RWPE1 (cell line): Measurements from ENCODE around the gene C7orf57.
"Not testable (repeated sequence)": the region's sequence is repeated elsewhere in the genome, so short reads cannot be mapped to it uniquely, and the experiment has no call there.

ENCODE experiments used
- CTCF ChIA-PET: fragments of 350-600 bp; sonication (Branson Sonifier 250); formaldehyde crosslinking; extraction: SDS; loops from one replicate; lab custom pipeline; 2021; lab: Yijun Ruan, JAX
- POLR2A ChIA-PET: fragments of 400-600 bp; formaldehyde crosslinking; extraction: SDS; loops from one replicate; lab custom pipeline; 2020; ENCODE audit warnings: antibody characterized with exemption; ENCODE audit not compliant: low non-redundant PET; lab: Yijun Ruan, JAX
- DNase-seq: peaks from one replicate; pipeline ENCODE4 v3.0.0; 2012; ENCODE audit warnings: low spot score
- H3K27ac ChIP-seq: fragments of 450-650 bp; 2 replicates; pipeline ENCODE4 v1.5.1; 2017
- TF ChIP-seq, protein P1 (sequence below): fragments of 450-650 bp; conservative IDR thresholded peaks from 2 replicates; pipeline ENCODE4 v1.5.1; 2017; ENCODE audit warnings: low read depth, mild to moderate bottlenecking

C7orf57 gene

DNA sequence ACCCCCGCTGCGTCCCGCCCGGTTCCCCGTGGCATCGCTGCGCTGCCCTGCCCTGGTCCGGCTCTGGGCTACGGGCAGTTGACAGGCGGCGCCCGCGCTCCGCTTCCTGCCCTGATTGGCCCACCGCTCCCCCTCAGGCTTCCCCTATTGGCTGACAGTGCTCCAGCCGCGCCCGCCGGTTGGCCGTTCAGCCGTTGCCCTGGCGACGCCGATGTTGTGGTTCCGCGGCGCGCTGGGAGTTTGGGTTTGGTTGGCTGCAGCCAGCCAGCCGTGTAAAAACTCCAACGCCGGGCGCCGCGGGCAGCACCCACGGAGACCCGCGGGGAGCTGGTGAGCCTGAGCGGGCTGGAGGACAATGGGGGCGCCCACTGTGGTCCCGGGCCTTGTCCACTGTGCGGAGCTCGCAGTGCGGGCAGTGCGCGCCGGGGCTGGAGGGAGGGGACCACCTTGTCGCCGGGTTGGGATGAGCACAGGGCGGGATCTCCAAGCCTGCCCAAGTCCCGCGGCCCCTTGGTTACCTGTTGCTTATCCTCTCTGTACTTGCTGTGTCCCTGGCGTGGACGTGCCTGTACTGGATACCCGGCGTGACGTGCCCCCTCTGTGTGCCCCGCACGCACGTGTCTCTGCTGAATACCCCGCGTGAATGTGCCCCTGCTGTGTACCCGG lies at the start of gene C7orf57:
Gene C7orf57, plus strand, starts transcription at position 243 of the 666 bp plus-strand sequence. CDS start 766 bp downstream, outside the sequence.
- CTCF ChIA-PET: interaction anchor here (0.7 to 0.8 kb wide), 2 partner anchors 41 to 44 kb away, joined by 3 read pairs; no protein-coding TSS in a partner anchor
- POLR2A ChIA-PET: no interaction called here
- 0 out of 2 replicates have a peak within 1 kb of the TSS, but pooled peaks have one; percentile 1 for H3K27ac ChIP-seq
- TF ChIP-seq, protein P1, sequence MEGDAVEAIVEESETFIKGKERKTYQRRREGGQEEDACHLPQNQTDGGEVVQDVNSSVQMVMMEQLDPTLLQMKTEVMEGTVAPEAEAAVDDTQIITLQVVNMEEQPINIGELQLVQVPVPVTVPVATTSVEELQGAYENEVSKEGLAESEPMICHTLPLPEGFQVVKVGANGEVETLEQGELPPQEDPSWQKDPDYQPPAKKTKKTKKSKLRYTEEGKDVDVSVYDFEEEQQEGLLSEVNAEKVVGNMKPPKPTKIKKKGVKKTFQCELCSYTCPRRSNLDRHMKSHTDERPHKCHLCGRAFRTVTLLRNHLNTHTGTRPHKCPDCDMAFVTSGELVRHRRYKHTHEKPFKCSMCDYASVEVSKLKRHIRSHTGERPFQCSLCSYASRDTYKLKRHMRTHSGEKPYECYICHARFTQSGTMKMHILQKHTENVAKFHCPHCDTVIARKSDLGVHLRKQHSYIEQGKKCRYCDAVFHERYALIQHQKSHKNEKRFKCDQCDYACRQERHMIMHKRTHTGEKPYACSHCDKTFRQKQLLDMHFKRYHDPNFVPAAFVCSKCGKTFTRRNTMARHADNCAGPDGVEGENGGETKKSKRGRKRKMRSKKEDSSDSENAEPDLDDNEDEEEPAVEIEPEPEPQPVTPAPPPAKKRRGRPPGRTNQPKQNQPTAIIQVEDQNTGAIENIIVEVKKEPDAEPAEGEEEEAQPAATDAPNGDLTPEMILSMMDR: no peak; the same call in none of the 2 replicates
- peak; percentile 98 for DNase-seq

DNA sequence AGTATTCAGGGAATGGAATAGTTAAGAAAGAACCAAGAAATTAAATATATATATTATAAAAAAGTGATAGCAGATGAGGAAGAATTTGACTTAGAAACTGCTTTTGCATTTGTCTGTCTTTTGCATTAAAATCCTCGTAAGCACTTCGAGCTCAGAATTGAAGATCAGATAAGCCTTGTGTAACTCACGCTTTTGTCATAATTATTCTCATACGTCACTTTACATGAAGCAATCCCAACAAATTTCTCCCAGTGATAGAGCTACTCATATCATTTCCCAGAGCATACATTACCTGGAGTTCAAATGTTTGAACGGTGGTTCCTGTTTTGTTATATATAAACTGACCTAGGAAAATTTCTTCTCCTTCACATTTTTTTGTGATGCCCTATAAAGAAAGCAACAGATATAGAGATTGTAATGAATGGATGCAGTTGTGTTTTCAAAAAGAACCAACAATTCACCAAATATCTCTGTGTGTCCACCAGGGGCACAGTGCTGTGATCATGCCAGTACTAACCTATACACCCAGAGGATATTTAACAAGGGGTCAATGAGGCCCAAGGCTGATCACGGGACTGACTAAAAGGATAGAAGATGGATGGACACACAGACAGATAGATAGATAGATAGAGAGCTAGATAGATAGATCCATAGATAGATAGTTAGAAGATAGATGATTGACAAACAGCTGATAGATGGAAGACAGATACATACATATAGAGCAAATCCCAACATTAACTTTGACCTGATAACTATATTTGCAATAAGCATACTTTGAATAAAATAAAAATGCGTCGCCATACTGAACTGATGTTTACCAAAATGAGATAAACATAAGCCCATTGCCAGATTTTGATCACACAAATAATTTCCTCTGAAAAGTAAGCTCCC lies 46.6 kb upstream of the C7orf57 start:
- TF ChIP-seq, protein P1: peak; percentile 35
- POLR2A ChIA-PET: no interaction called here
- DNase-seq: peak; percentile 34

DNA sequence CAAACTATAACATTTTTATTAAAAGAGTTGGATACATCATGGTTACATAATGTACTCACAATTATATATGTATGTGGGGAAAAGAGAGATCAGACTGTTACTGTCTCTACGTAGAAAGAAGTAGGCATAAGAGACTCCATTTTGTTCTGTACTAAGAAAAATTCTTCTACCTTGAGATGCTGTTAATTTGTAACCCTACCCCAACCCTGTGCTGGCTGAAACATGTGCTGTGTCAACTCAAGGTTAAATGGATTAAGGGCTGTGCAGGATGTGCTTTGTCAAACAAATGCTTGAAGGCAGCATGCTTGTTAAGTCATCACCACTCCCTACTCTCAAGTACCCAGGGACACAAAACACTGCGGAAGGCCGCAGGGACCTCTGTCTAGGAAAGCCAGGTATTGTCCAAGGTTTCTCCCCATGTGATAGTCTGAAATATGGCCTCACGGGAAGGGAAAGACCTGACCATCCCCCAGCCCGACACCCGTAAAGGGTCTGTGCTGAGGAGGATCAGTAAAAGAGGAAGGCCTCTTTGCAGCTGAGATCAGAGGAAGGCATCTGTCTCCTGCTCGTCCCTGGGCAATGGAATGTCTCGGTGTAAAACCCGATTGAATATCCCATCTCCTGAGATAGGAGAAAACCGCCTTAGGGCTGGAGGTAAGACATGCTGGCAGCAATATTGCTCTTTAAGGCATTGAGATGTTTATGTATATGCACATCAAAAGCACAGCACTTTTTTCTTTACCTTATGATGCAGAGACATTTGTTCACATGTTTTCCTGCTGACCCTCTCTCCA lies 45.5 kb upstream of the C7orf57 start:
- DNase-seq, POLR2A ChIA-PET, H3K27ac ChIP-seq: not testable (repeated sequence)
- CTCF ChIA-PET: interaction anchor here (0.6 kb wide), 1 partner anchor 11 kb away, joined by 3 read pairs; no protein-coding TSS in a partner anchor

More for the DNA sequence above, 46.6 kb upstream of the C7orf57 start:
- H3K27ac ChIP-seq: no peak overlapping the region
- CTCF ChIA-PET: interaction anchor here (0.7 to 1.4 kb wide), 3 partner anchors 20 to 103 kb away, joined by 3 to 6 read pairs (median 3); no protein-coding TSS in a partner anchor

DNA sequence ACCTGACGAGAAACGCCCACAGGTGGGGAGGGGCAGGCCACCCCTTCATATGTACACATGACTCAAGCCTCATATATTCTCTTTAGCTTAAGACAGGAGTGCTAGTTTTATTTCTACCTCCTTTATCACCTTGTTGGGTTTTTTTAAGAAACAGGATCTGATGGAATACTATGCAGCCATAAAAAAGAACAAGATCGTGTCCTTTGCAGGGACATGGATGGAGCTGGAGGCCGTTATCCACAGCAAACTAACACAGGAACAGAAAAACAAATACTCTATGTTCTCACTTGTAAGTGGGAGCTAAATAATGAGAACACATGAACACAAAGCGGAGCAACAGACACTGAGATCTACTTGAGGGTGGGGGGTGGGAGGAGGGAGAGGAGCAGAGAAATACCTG lies 44.8 kb upstream of the C7orf57 start:
- no peak overlapping the region for H3K27ac ChIP-seq
- TF ChIP-seq, protein P1: no peak
- DNase-seq: no peak
- ChIA-PET CTCF (interaction anchor here (0.6 to 1.7 kb wide), 2 partner anchors 10 to 120 kb away, joined by 3 to 9 read pairs; no protein-coding TSS in a partner anchor), POLR2A (no interaction called here)

DNA sequence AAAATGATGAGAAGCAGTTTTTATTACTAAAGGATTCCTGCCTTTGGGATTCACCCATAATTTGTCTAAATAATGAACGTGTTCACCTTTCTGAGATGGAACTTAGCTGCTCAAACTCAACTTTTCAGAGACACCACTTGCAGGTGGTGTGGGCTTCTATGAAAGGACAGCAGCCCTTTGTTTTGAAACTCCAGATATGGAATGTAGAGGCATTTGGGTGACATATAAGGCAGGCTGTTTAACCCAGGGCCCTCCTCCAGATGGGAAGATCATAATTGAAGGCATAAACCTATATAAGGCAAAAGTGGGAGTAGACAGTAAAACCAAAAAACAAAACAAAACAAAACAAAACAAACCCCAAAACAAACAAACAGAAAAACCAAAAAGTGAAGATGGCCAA lies 44.1 kb upstream of the C7orf57 start:
- TF ChIP-seq, protein P1: no peak
- ChIA-PET POLR2A (interaction anchor here (0.6 kb wide), 1 partner anchor 96 kb away, joined by 10 read pairs; no protein-coding TSS in a partner anchor), CTCF (interaction anchor here (0.6 to 1.7 kb wide), 5 partner anchors 44 to 526 kb away, joined by 3 to 9 read pairs (median 3); partner anchors contain the start of gene C7orf57)
- H3K27ac ChIP-seq: peak overlapping the region; percentile 50
- DNase-seq: no peak

DNA sequence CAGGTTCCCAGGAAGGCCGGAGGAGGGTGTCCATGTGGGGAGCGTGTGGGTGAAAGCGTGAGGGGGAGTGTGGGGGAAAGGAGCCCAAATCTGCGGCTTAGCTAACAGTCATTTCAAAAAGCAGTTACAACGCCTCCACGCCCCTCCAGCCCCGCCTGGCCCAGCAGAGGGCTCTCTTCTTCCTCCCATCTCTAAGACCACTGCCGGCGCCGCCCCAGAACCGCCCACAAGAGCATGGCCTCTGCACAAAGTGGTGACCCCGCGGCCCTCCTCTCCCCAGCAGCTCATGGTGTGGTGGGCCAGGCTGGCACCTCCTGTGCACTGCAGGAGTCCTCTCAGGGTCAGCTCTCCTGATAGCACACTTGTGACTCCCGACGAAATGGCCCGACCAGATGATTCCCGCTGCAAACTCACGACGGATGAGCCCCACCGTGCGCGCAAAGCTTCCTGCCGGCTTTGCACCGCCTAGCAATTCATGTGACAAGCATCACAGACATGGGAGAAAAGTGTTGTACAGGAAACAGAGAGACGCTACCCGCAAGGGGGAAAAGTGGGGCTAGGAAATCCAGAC lies 43.5 kb upstream of the C7orf57 start:
- TF ChIP-seq, protein P1: peak; percentile 75
- ChIA-PET POLR2A (interaction anchor here (0.6 kb wide), 1 partner anchor 96 kb away, joined by 10 read pairs; no protein-coding TSS in a partner anchor), CTCF (interaction anchor here (0.6 to 1.7 kb wide), 6 partner anchors 43 to 527 kb away, joined by 3 to 9 read pairs (median 4); partner anchors contain the start of gene C7orf57)
- DNase-seq: peak; percentile 62
- peak overlapping the region; percentile 50 for H3K27ac ChIP-seq
